PC-9 (cell line): ENCODE results near the gene RAB3C. TPM values are rescaled to one million over a fixed set of nuclear protein-coding genes. Genes with fewer than 3 reads are reported as not detected.

Source experiments
- BruUV-seq: library from RNA; stranded (reverse); fragments of 400-500 nt; replicated peaks from 2 replicates; lab custom pipeline; 2021; lab: Mats Ljungman, UMichigan
- CTCF ChIA-PET: fragments of 300-600 bp; sonication (Branson Sonifier 250); formaldehyde crosslinking; loops from one replicate; lab custom pipeline; 2022; ENCODE audit warnings: antibody characterized with exemption; lab: Charles Lee
- POLR2A ChIA-PET: fragments of 300-600 bp; sonication (Branson Sonifier 250); formaldehyde crosslinking; loops from one replicate; lab custom pipeline; 2022; ENCODE audit warnings: antibody characterized with exemption; ENCODE audit not compliant: unreplicated experiment; lab: Charles Lee
- DNase-seq, 2 experiments: peaks; one replicate each; pipeline versions ENCODE4 v3.0.0 to v3.0.0-alpha.2; 2015 to 2022; ENCODE audit warnings: mixed read lengths in 1 of 2
- H2AFZ ChIP-seq: fragments of 200-600 bp; sonication (generic); 2 replicates; pipeline ENCODE4 v1.8.1; 2017; ENCODE audit warnings: antibody characterized with exemption
- H3F3A ChIP-seq: fragments of 200-600 bp; sonication (generic); 2 replicates; pipeline ENCODE4 v1.8.1; 2017; ENCODE audit warnings: antibody characterized with exemption, mild to moderate bottlenecking, low read depth; ENCODE audit not compliant: insufficient read depth
- H3K27ac ChIP-seq: fragments of 200-600 bp; sonication (generic); 2 replicates; pipeline ENCODE4 v1.6.1; 2016; ENCODE audit warnings: mixed run types
- H3K27me3 ChIP-seq: fragments of 200-600 bp; sonication (generic); 2 replicates; pipeline ENCODE4 v1.6.1; 2016; ENCODE audit warnings: low read depth, mixed run types; ENCODE audit not compliant: insufficient read depth
- H3K36me3 ChIP-seq: fragments of 200-600 bp; sonication (generic); 2 replicates; pipeline ENCODE4 v1.6.1; 2016; ENCODE audit warnings: low read depth, mixed run types
- H3K4me1 ChIP-seq: fragments of 200-600 bp; sonication (generic); replicated peaks from 2 replicates; pipeline ENCODE4 v1.6.1; 2016; ENCODE audit warnings: mixed run types; ENCODE audit not compliant: insufficient read depth
- H3K4me2 ChIP-seq: fragments of 200-600 bp; sonication (generic); 2 replicates; pipeline ENCODE4 v1.6.1; 2017; ENCODE audit warnings: mixed run types
- H3K4me3 ChIP-seq: fragments of 200-600 bp; sonication (generic); 2 replicates; pipeline ENCODE4 v1.6.1; 2016; ENCODE audit warnings: mixed run types
- H3K79me2 ChIP-seq: fragments of 200-600 bp; sonication (generic); 2 replicates; pipeline ENCODE4 v1.6.1; 2017; ENCODE audit warnings: low read depth, mixed run types
- H3K9me2 ChIP-seq: fragments of 200-600 bp; sonication (generic); 2 replicates; pipeline ENCODE4 v1.8.1; 2017; ENCODE audit warnings: mild to moderate bottlenecking; ENCODE audit not compliant: insufficient read depth
- H3K9me3 ChIP-seq: fragments of 200-600 bp; sonication (generic); 2 replicates; pipeline ENCODE4 v1.8.1; 2016; ENCODE audit warnings: low read depth; ENCODE audit not compliant: insufficient read depth
- H4K20me1 ChIP-seq: fragments of 200-600 bp; sonication (generic); 2 replicates; pipeline ENCODE4 v1.8.1; 2017; ENCODE audit not compliant: insufficient read depth
- CTCF ChIP-seq: fragments of 200-600 bp; sonication (generic); conservative IDR thresholded peaks from 2 replicates; pipeline ENCODE4 v1.6.1; 2017; ENCODE audit warnings: mixed run types, antibody characterized with exemption, mild to moderate bottlenecking, moderate library complexity
- EZH2 ChIP-seq: fragments of 200-600 bp; sonication (generic); IDR thresholded peaks from 2 replicates; pipeline ENCODE4 v1.8.0; 2017; ENCODE audit warnings: antibody characterized with exemption, low read depth
- intact Hi-C: fragments of 100-400 bp; cut with micrococcal nuclease; formaldehyde crosslinking; loops from one replicate; pipeline ENCODE4 v1.10.0; 2022; ENCODE audit not compliant: unreplicated experiment
- total RNA-seq: library from RNA; stranded (reverse); gene quantifications from 2 replicates; pipeline ENCODE4 v1.2.3, GENCODE V29; 2021

Gene RAB3C
- total RNA-seq, 1 experiment from 2014 or later = not detected

GRCh38 chr5:58620336-58620735 is 37.5 kb downstream of the RAB3C start:
- 0 out of 2 replicates have a peak, but pooled peaks cover 4% of the 10 kb centered on the region for H3K9me2 ChIP-seq
- H3K27ac ChIP-seq = no peak overlapping the region
- no peak for TF ChIP-seq CTCF
- TF ChIP-seq EZH2 = no peak
- BruUV-seq = no TSS peak
- no peaks in the 10 kb centered on the region for H3K36me3 ChIP-seq
- H3K4me3 ChIP-seq = no peak overlapping the region
- POLR2A ChIA-PET = no interaction called here
- no peak overlapping the region for H2AFZ ChIP-seq
- H3K27me3 ChIP-seq = no peaks in the 10 kb centered on the region
- no peaks in the 10 kb centered on the region for H3F3A ChIP-seq
- DNase-seq = no peak
- no peak overlapping the region for H3K4me2 ChIP-seq
- no peaks in the 10 kb centered on the region for H3K79me2 ChIP-seq
- CTCF ChIA-PET = interaction anchor here (1.1 kb wide), 1 partner anchor 271 kb away, joined by 5 read pairs; no protein-coding TSS in a partner anchor
- H3K4me1 ChIP-seq = no peaks in the 10 kb centered on the region
- no peaks in the 10 kb centered on the region for H4K20me1 ChIP-seq
- no peaks in the 10 kb centered on the region for H3K9me3 ChIP-seq
- intact Hi-C loops = no loop called here

- Histone ChIP-seq H3K27me3 (no peaks in the 10 kb centered on the region), H3K9me2 (no peaks in the 10 kb centered on the region), H3K4me3 (no peak overlapping the region), H2AFZ (no peak overlapping the region), H3K4me2 (no peak overlapping the region), H3K36me3 (no peaks in the 10 kb centered on the region), H3K79me2 (no peaks in the 10 kb centered on the region), H3F3A (no peaks in the 10 kb centered on the region), H3K4me1 (no peaks in the 10 kb centered on the region), H3K27ac (no peak overlapping the region), H4K20me1 (no peaks in the 10 kb centered on the region), H3K9me3 (no peaks in the 10 kb centered on the region)
- intact Hi-C loops = no loop called here
- ChIA-PET POLR2A (no interaction called here), CTCF (no interaction called here)
- no peak for TF ChIP-seq EZH2
- TF ChIP-seq CTCF = no peak
- DNase-seq = no peak
- BruUV-seq = no TSS peak
Observed at GRCh38 chr5:58622936-58623871, 40.3 kb downstream of the RAB3C start.

- Histone ChIP-seq H2AFZ (no peak overlapping the region), H3K4me2 (no peak overlapping the region), H3K36me3 (no peaks in the 10 kb centered on the region), H3F3A (no peaks in the 10 kb centered on the region), H3K4me1 (no peaks in the 10 kb centered on the region), H3K9me2 (no peaks in the 10 kb centered on the region), H3K79me2 (no peaks in the 10 kb centered on the region), H3K27ac (no peak overlapping the region), H4K20me1 (no peaks in the 10 kb centered on the region), H3K4me3 (no peak overlapping the region), H3K27me3 (no peaks in the 10 kb centered on the region), H3K9me3 (no peaks in the 10 kb centered on the region)
- TF ChIP-seq CTCF = no peak
- TF ChIP-seq EZH2 = no peak
- ChIA-PET POLR2A (no interaction called here), CTCF (no interaction called here)
- no peak for DNase-seq
- intact Hi-C loops = no loop called here
- BruUV-seq = no TSS peak
Observed at GRCh38 chr5:58628626-58629025, 45.8 kb downstream of the RAB3C start.
